Measurements from ENCODE around the gene OR11H6.
"Not testable (repeated sequence)": the region's sequence is repeated elsewhere in the genome, so short reads cannot be mapped to it uniquely, and the experiment has no call there.

Gene OR11H6

GRCh38 chr14:20223410-20223809 is at the start of gene OR11H6:
OR11H6 (plus strand) TSS chr14:20223710; CDS start chr14:20223710, 0 bp downstream.
- no peak for DNase-seq

- DNase-seq = not testable (repeated sequence)
Observed at GRCh38 chr14:20174205-20174604, 49.3 kb upstream of the OR11H6 start.

GRCh38 chr14:20176330-20176729 is 47.2 kb upstream of the OR11H6 start:
- no peak for DNase-seq

- no peak for DNase-seq
Observed at GRCh38 chr14:20177433-20177974, 46.0 kb upstream of the OR11H6 start.

- DNase-seq = no peak
Observed at GRCh38 chr14:20179218-20179617, 44.3 kb upstream of the OR11H6 start.

- no peak for DNase-seq
Observed at GRCh38 chr14:20179880-20180279, 43.6 kb upstream of the OR11H6 start.

GRCh38 chr14:20180486-20180885 is 43.0 kb upstream of the OR11H6 start:
- DNase-seq = no peak

- no peak for DNase-seq
Observed at GRCh38 chr14:20184181-20184580, 39.3 kb upstream of the OR11H6 start.

GRCh38 chr14:20190596-20190995 is 32.9 kb upstream of the OR11H6 start, which contains the start of gene OR11G2:
OR11G2 (plus strand) TSS chr14:20190896; CDS start chr14:20197438, 6,542 bp downstream.
- DNase-seq = no peak

- no peak for DNase-seq
Observed at GRCh38 chr14:20191396-20191795, 32.1 kb upstream of the OR11H6 start.

- no peak for DNase-seq
Observed at GRCh38 chr14:20194101-20194500, 29.4 kb upstream of the OR11H6 start.

GRCh38 chr14:20195170-20195569 is 28.3 kb upstream of the OR11H6 start:
- not testable (repeated sequence) for DNase-seq

- DNase-seq = no peak
Observed at GRCh38 chr14:20195911-20196310, 27.6 kb upstream of the OR11H6 start.

GRCh38 chr14:20197459-20197858 is 26.1 kb upstream of the OR11H6 start:
- DNase-seq = no peak

GRCh38 chr14:20198991-20199390 is 24.5 kb upstream of the OR11H6 start:
- no peak for DNase-seq

- no peak for DNase-seq
Observed at GRCh38 chr14:20204721-20205120, 18.8 kb upstream of the OR11H6 start.

- no peak for DNase-seq
Observed at GRCh38 chr14:20209595-20209994, 13.9 kb upstream of the OR11H6 start.

GRCh38 chr14:20212406-20212805 is 11.1 kb upstream of the OR11H6 start:
- not testable (repeated sequence) for DNase-seq

GRCh38 chr14:20215196-20215595 is 8.3 kb upstream of the OR11H6 start:
- DNase-seq = no peak

GRCh38 chr14:20219033-20219432 is 4.5 kb upstream of the OR11H6 start:
- no peak for DNase-seq

GRCh38 chr14:20228681-20229080 is 5.2 kb downstream of the OR11H6 start, which contains the start of gene OR11H7:
OR11H7 (plus strand) TSS chr14:20228981.
- no peak for DNase-seq

- not testable (repeated sequence) for DNase-seq
Observed at GRCh38 chr14:20235415-20235814, 11.9 kb downstream of the OR11H6 start.

GRCh38 chr14:20247646-20248246 is 24.2 kb downstream of the OR11H6 start:
- peak; percentile 6 for DNase-seq

GRCh38 chr14:20262642-20263128 is 39.2 kb downstream of the OR11H6 start:
- DNase-seq = no peak

GRCh38 chr14:20264361-20264760 is 40.9 kb downstream of the OR11H6 start:
- not testable (repeated sequence) for DNase-seq

Data from NCI-H1092 treated with DMSO at 0.1 percent for 48 hours (cell line).